SK-N-SH (cell line): ENCODE data around the gene GPR132. TPM values are rescaled to one million over a fixed set of nuclear protein-coding genes. Genes with fewer than 3 reads are reported as not detected.

Experiments used
- CTCF ChIA-PET: fragments of 300-600, 350-600 bp; formaldehyde crosslinking; extraction: SDS; loops from one replicate; lab custom pipeline; 2021; lab: Yijun Ruan, JAX
- POLR2A ChIA-PET: fragments of 350-600 bp; sonication (Branson Sonifier 250); formaldehyde crosslinking; extraction: SDS; loops from one replicate; lab custom pipeline; 2020; ENCODE audit warnings: antibody characterized with exemption, inconsistent platforms; lab: Yijun Ruan, JAX
- DNase-seq: peaks from one replicate; pipeline ENCODE4 v3.0.0; 2012
- H2AFZ ChIP-seq: fragments of 200-600 bp; sonication (generic); 2 replicates; pipeline ENCODE4 v1.8.1; 2016; ENCODE audit warnings: antibody characterized with exemption, mild to moderate bottlenecking, low read depth
- H3F3A ChIP-seq: fragments of 200-600 bp; sonication (generic); replicated peaks from 2 replicates; pipeline ENCODE3; 2016; ENCODE audit warnings: antibody characterized with exemption, mild to moderate bottlenecking; ENCODE audit not compliant: insufficient read depth
- H3K27ac ChIP-seq, 2 experiments: fragments of 200-500 bp in 1 of 2; fragments of 200-600 bp in 1 of 2; sonication (Bioruptor generic) in 1 of 2; sonication (generic), shearing (Covaris generic) in 1 of 2; 2 replicates each; pipeline versions ENCODE4 v1.5.1 to v1.6.1; 2014 to 2016; ENCODE audit warnings: low read depth in 2 of 2, inconsistent platforms in 1 of 2, low read length in 1 of 2, mild to moderate bottlenecking in 1 of 2, mixed read lengths in 1 of 2
- H3K27me3 ChIP-seq: fragments of 200-600 bp; sonication (generic), shearing (Covaris generic); 2 replicates; pipeline ENCODE4 v1.6.1; 2016; ENCODE audit warnings: mixed run types; ENCODE audit not compliant: insufficient read depth
- H3K36me3 ChIP-seq, 2 experiments: fragments of 200-500 bp in 1 of 2; fragments of 200-600 bp in 1 of 2; sonication (Bioruptor generic) in 1 of 2; sonication (generic) in 1 of 2; replicated peaks in 1 of 2; 2 replicates each; pipeline versions ENCODE3 to v1.5.1; 2014 to 2016; ENCODE audit warnings: low read length in 1 of 2, mild to moderate bottlenecking in 1 of 2; ENCODE audit not compliant: insufficient read depth in 2 of 2, control insufficient read depth in 1 of 2
- H3K4me1 ChIP-seq, 2 experiments: fragments of 200-500 bp in 1 of 2; fragments of 200-600 bp in 1 of 2; sonication (Bioruptor generic) in 1 of 2; sonication (generic), shearing (Covaris generic) in 1 of 2; 2 replicates each; pipeline versions ENCODE4 v1.5.1 to v1.6.1; 2014 to 2016; ENCODE audit warnings: low read depth in 1 of 2, low read length in 1 of 2, mixed run types in 1 of 2; ENCODE audit not compliant: insufficient read depth in 2 of 2, control insufficient read depth in 1 of 2
- H3K4me2 ChIP-seq: fragments of 200-600 bp; sonication (generic), shearing (Covaris generic); 2 replicates; pipeline ENCODE4 v1.6.1; 2017; ENCODE audit warnings: mixed run types
- H3K4me3 ChIP-seq, 2 experiments: fragments of 200-500 bp in 1 of 2; fragments of 200-600 bp in 1 of 2; sonication (Bioruptor generic) in 1 of 2; sonication (generic), shearing (Covaris generic) in 1 of 2; 2 replicates each; pipeline versions ENCODE4 v1.5.1 to v1.8.1; 2014 to 2016; ENCODE audit warnings: low read depth in 2 of 2, inconsistent platforms in 1 of 2, low read length in 1 of 2, mild to moderate bottlenecking in 1 of 2, mixed read lengths in 1 of 2, moderate library complexity in 1 of 2
- H3K79me2 ChIP-seq: fragments of 200-600 bp; sonication (generic); 2 replicates; pipeline ENCODE4 v1.8.1; 2017; ENCODE audit warnings: mild to moderate bottlenecking; ENCODE audit not compliant: insufficient read depth
- H3K9ac ChIP-seq: fragments of 200-600 bp; sonication (generic); 2 replicates; pipeline ENCODE4 v1.6.1; 2017; ENCODE audit warnings: mixed run types
- H3K9me2 ChIP-seq: fragments of 200-600 bp; sonication (generic); 2 replicates; pipeline ENCODE4 v1.6.1; 2017; ENCODE audit warnings: mixed run types
- H3K9me3 ChIP-seq: fragments of 200-600 bp; sonication (generic); 2 replicates; pipeline ENCODE4 v1.6.1; 2017; ENCODE audit warnings: mixed run types, mild to moderate bottlenecking, moderate library complexity
- H4K20me1 ChIP-seq: fragments of 200-600 bp; sonication (generic); 2 replicates; pipeline ENCODE4 v1.6.1; 2017; ENCODE audit warnings: mild to moderate bottlenecking, mixed run types; ENCODE audit not compliant: insufficient read depth
- ELF1 ChIP-seq: IDR thresholded peaks from 2 replicates; pipeline ENCODE4 v1.4.0; 2012
- EZH2phosphoT487 ChIP-seq: fragments of 200-600 bp; sonication (generic); IDR thresholded peaks from 2 replicates; pipeline ENCODE4 v1.6.1; 2017; ENCODE audit warnings: low read depth, mixed run types, mild to moderate bottlenecking, antibody characterized with exemption, moderate library complexity, borderline replicate concordance
- FOSL2 ChIP-seq: IDR thresholded peaks from 2 replicates; pipeline ENCODE4 v1.4.0; 2012; ENCODE audit warnings: low read depth, mild to moderate bottlenecking, moderate library complexity, borderline replicate concordance
- FOXJ3 ChIP-seq: sonication (generic); formaldehyde crosslinking; IDR thresholded peaks from 2 replicates; pipeline ENCODE4 v1.5.1; 2020; ENCODE audit warnings: mild to moderate bottlenecking, missing genetic modification reagents
- FOXM1 ChIP-seq: IDR thresholded peaks from 2 replicates; pipeline ENCODE4 v1.4.0; 2012; ENCODE audit warnings: low read depth, mild to moderate bottlenecking
- GABPA ChIP-seq: IDR thresholded peaks from 2 replicates; pipeline ENCODE4 v1.4.0; 2012; ENCODE audit warnings: low read depth, mild to moderate bottlenecking
- MEF2A ChIP-seq: IDR thresholded peaks from 2 replicates; pipeline ENCODE4 v1.4.0; 2012; ENCODE audit warnings: low read depth, borderline replicate concordance
- NFIC ChIP-seq: IDR thresholded peaks from 2 replicates; pipeline ENCODE4 v1.4.0; 2012; ENCODE audit warnings: borderline replicate concordance
- NRF1 ChIP-seq: IDR thresholded peaks from 2 replicates; pipeline ENCODE4 v1.6.1; 2012; ENCODE audit warnings: low read depth, mild to moderate bottlenecking, low read length
- RAD21 ChIP-seq: IDR thresholded peaks from 2 replicates; pipeline ENCODE4 v1.6.1; 2012; ENCODE audit warnings: mild to moderate bottlenecking, low read length
- SIN3A ChIP-seq: IDR thresholded peaks from 2 replicates; pipeline ENCODE4 v1.6.1; 2012; ENCODE audit warnings: low read depth, mild to moderate bottlenecking, low read length, moderate library complexity, borderline replicate concordance
- SMC3 ChIP-seq: IDR thresholded peaks from 2 replicates; pipeline ENCODE4 v1.6.1; 2012; ENCODE audit warnings: low read depth, low read length, improper control_type of control experiment
- TCF12 ChIP-seq: IDR thresholded peaks from 2 replicates; pipeline ENCODE4 v1.4.0; 2012
- WGBS: methylation state at CpG from one replicate; pipeline ENCODE4 v1.1.6; 2017; ENCODE audit warnings: low lambda C conversion rate; 5-methylcytosine and 5-hydroxymethylcytosine counted together
- polyA plus RNA-seq, 3 experiments: library from polyadenylated mRNA; depleted of rRNA; stranded (reverse); fragments of >200 nt; gene quantifications; 2 replicates each; pipeline ENCODE4 v1.2.3, GENCODE V29; 2012
- TF ChIP-seq, protein P1 (sequence below): IDR thresholded peaks from 2 replicates; pipeline ENCODE4 v1.4.0; 2012; ENCODE audit warnings: low read depth
- TF ChIP-seq, protein P2 (sequence below): fragments of 200-600 bp; sonication (generic); IDR thresholded peaks from 2 replicates; pipeline ENCODE4 v1.6.1; 2017; ENCODE audit warnings: antibody characterized with exemption, mild to moderate bottlenecking, moderate library complexity
- TF ChIP-seq, protein P3 (sequence below): fragments of 150-350 bp; IDR thresholded peaks from 2 replicates; pipeline ENCODE4 v1.6.1; 2017; ENCODE audit warnings: antibody characterized with exemption, low read length, low read depth, borderline replicate concordance
- TF ChIP-seq, protein P4 (sequence below): IDR thresholded peaks from 2 replicates; pipeline ENCODE4; 2012

The GPR132 gene
- polyA plus RNA-seq, 1 of the 3 experiments (the other 2 are of a cell fraction) = not detected

DNA sequence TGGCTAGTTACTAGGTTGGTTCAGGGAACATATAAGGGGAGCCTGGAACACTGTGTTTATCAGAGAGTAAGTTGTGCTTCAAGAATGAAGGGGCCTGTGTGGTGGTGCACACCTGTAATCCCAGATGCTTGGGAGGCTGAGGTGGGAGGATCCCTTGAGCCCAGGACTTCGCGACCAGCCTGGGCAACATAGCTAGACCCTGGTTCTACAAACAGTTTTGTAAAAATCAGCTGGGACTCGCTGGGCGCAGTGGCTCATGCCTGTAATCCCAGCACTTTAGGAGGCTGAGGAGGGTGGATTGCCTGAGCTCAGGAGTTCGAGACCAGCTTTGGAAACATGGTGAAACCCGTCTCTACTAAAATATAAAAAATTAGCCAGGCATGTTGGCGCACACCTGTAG is 42.1 kb upstream of the GPR132 start:
- Histone ChIP-seq H3K4me2 (no peak overlapping the region), H3K4me3 (no peak overlapping the region), H3K79me2 (no peaks in the 10 kb centered on the region), H3K36me3 (no peaks in the 10 kb centered on the region), H2AFZ (no peak overlapping the region), H3K4me1 (no peaks in the 10 kb centered on the region), H3K9me3 (no peaks in the 10 kb centered on the region), H3F3A (no peaks in the 10 kb centered on the region), H3K27ac (no peak overlapping the region), H3K9me2 (no peaks in the 10 kb centered on the region), H4K20me1 (no peaks in the 10 kb centered on the region), H3K9ac (no peak overlapping the region), H3K27me3 (peaks cover 23% of the 10 kb centered on the region)
- no peak for TF ChIP-seq ELF1
- TF ChIP-seq FOSL2 = no peak
- no peak for DNase-seq
- CTCF ChIA-PET = interaction anchor here (0.7 to 3.0 kb wide), 4 partner anchors 17 to 136 kb away, joined by 3 to 14 read pairs (median 4); no protein-coding TSS in a partner anchor
- POLR2A ChIA-PET = no interaction called here
- WGBS = 64% methylated on average over 7 of the region's 7 CpGs

DNA sequence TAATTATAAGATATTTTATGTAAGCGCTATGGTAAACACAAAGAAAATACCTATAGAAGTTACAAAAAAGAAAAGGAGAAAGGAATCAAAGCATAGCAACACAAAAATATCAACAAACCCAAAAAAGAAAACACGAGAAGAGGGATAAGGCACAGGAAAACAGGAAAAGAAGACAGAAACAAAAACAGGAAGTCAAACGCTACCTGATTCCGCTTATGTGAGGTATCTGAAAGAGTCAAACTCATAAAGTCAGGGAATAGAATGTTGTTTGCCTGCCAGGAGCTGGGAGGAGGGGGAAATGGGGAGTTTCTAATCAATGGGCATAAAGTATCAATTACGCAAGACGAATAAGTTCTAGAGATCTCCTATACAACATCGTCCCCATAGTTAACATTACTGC is 39.9 kb upstream of the GPR132 start:
- H3K79me2 ChIP-seq = no peaks in the 10 kb centered on the region
- no peak overlapping the region for H3K27ac ChIP-seq
- no peaks in the 10 kb centered on the region for H3K9me3 ChIP-seq
- H3K4me2 ChIP-seq = no peak overlapping the region
- H4K20me1 ChIP-seq = no peaks in the 10 kb centered on the region
- TF ChIP-seq NRF1 = no peak
- TF ChIP-seq FOXJ3 = no peak
- no peak for TF ChIP-seq NFIC
- H2AFZ ChIP-seq = no peak overlapping the region
- POLR2A ChIA-PET = no interaction called here
- no peak overlapping the region for H3K4me3 ChIP-seq
- WGBS = 42% methylated on average over 7 of the region's 7 CpGs
- CTCF ChIA-PET = interaction anchor here (3.0 kb wide), 1 partner anchor 15 kb away, joined by 14 read pairs; no protein-coding TSS in a partner anchor
- no peaks in the 10 kb centered on the region for H3F3A ChIP-seq
- no peak for DNase-seq
- no peaks in the 10 kb centered on the region for H3K4me1 ChIP-seq
- peaks cover 23% of the 10 kb centered on the region for H3K27me3 ChIP-seq
- no peaks in the 10 kb centered on the region for H3K36me3 ChIP-seq
- no peaks in the 10 kb centered on the region for H3K9me2 ChIP-seq
- no peak overlapping the region for H3K9ac ChIP-seq

DNA sequence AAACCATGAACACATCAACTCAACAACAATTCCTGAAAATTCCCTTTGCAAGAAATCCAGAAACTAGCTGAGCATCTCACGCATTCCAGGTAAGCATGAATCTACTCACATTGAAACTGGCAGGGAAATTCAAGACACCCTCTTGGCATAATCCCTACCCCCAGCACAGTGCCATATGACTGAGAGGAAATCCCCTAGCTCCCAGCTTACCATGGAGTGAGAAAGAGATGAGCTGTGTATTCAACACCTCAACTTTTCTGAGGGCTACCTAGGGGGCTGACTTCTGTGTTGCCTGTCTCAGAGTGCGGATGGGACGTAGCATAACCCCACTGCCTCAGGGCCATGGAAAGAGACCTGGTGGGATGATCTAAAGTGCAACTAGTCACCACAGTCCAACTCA is 37.7 kb upstream of the GPR132 start:
- H3K9ac ChIP-seq = no peak overlapping the region
- no peaks in the 10 kb centered on the region for H3K4me1 ChIP-seq
- ChIA-PET POLR2A (no interaction called here), CTCF (interaction anchor here (1.2 kb wide), 1 partner anchor 13 kb away, joined by 3 read pairs; no protein-coding TSS in a partner anchor)
- H3K79me2 ChIP-seq = no peaks in the 10 kb centered on the region
- 78% methylated on average over 3 of the region's 3 CpGs for WGBS
- no peaks in the 10 kb centered on the region for H3K36me3 ChIP-seq
- no peaks in the 10 kb centered on the region for H4K20me1 ChIP-seq
- H3K9me2 ChIP-seq = no peaks in the 10 kb centered on the region
- H3K4me3 ChIP-seq = no peak overlapping the region
- DNase-seq = no peak
- peaks cover 11% of the 10 kb centered on the region for H3K27me3 ChIP-seq
- no peaks in the 10 kb centered on the region for H3K9me3 ChIP-seq
- H2AFZ ChIP-seq = no peak overlapping the region
- no peaks in the 10 kb centered on the region for H3F3A ChIP-seq
- no peak overlapping the region for H3K4me2 ChIP-seq
- TF ChIP-seq, protein P1, sequence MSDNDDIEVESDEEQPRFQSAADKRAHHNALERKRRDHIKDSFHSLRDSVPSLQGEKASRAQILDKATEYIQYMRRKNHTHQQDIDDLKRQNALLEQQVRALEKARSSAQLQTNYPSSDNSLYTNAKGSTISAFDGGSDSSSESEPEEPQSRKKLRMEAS = no peak
- no peak for TF ChIP-seq RAD21
- no peak for TF ChIP-seq TCF12
- no peak for TF ChIP-seq FOXM1
- no peak for TF ChIP-seq MEF2A
- TF ChIP-seq SIN3A = no peak
- TF ChIP-seq, protein P2, sequence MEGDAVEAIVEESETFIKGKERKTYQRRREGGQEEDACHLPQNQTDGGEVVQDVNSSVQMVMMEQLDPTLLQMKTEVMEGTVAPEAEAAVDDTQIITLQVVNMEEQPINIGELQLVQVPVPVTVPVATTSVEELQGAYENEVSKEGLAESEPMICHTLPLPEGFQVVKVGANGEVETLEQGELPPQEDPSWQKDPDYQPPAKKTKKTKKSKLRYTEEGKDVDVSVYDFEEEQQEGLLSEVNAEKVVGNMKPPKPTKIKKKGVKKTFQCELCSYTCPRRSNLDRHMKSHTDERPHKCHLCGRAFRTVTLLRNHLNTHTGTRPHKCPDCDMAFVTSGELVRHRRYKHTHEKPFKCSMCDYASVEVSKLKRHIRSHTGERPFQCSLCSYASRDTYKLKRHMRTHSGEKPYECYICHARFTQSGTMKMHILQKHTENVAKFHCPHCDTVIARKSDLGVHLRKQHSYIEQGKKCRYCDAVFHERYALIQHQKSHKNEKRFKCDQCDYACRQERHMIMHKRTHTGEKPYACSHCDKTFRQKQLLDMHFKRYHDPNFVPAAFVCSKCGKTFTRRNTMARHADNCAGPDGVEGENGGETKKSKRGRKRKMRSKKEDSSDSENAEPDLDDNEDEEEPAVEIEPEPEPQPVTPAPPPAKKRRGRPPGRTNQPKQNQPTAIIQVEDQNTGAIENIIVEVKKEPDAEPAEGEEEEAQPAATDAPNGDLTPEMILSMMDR = no peak
- TF ChIP-seq SMC3 = no peak
- TF ChIP-seq EZH2phosphoT487 = no peak
- TF ChIP-seq GABPA = no peak
- no peak for TF ChIP-seq FOXJ3
- TF ChIP-seq, protein P3, sequence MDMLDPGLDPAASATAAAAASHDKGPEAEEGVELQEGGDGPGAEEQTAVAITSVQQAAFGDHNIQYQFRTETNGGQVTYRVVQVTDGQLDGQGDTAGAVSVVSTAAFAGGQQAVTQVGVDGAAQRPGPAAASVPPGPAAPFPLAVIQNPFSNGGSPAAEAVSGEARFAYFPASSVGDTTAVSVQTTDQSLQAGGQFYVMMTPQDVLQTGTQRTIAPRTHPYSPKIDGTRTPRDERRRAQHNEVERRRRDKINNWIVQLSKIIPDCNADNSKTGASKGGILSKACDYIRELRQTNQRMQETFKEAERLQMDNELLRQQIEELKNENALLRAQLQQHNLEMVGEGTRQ = no peak
- TF ChIP-seq, protein P4, sequence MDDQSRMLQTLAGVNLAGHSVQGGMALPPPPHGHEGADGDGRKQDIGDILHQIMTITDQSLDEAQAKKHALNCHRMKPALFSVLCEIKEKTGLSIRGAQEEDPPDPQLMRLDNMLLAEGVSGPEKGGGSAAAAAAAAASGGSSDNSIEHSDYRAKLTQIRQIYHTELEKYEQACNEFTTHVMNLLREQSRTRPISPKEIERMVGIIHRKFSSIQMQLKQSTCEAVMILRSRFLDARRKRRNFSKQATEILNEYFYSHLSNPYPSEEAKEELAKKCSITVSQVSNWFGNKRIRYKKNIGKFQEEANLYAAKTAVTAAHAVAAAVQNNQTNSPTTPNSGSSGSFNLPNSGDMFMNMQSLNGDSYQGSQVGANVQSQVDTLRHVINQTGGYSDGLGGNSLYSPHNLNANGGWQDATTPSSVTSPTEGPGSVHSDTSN = no peak
- H3K27ac ChIP-seq = no peak overlapping the region
